ENCODE measurements around the gene PTPRD.

The PTPRD gene

GRCh38 chr9:8850914-8851313, 1761.9 kb downstream of the PTPRD start:
- DNase-seq = no peak

- DNase-seq = no peak
Measured at GRCh38 chr9:8845808-8846207, 1767.0 kb downstream of the PTPRD start.

GRCh38 chr9:8845376-8845775, 1767.4 kb downstream of the PTPRD start:
- DNase-seq = no peak

- no peak for DNase-seq
Measured at GRCh38 chr9:8844549-8844948, 1768.3 kb downstream of the PTPRD start.

- no peak for DNase-seq
Measured at GRCh38 chr9:8842402-8843193, 1770.2 kb downstream of the PTPRD start.

- no peak for DNase-seq
Measured at GRCh38 chr9:8838136-8838535, 1774.7 kb downstream of the PTPRD start.

GRCh38 chr9:8835291-8835690, 1777.5 kb downstream of the PTPRD start:
- DNase-seq = no peak

- DNase-seq = no peak
Measured at GRCh38 chr9:8832955-8833354, 1779.8 kb downstream of the PTPRD start.

- DNase-seq = no peak
Measured at GRCh38 chr9:8832386-8832785, 1780.4 kb downstream of the PTPRD start.

- no peak for DNase-seq
Measured at GRCh38 chr9:8831568-8831967, 1781.2 kb downstream of the PTPRD start.

- no peak for DNase-seq
Measured at GRCh38 chr9:8826281-8826680, 1786.5 kb downstream of the PTPRD start.

GRCh38 chr9:8825585-8826147, 1787.1 kb downstream of the PTPRD start:
- DNase-seq = no peak

GRCh38 chr9:8823131-8823895, 1789.5 kb downstream of the PTPRD start:
- no peak for DNase-seq

- DNase-seq = no peak
Measured at GRCh38 chr9:8822667-8823025, 1790.2 kb downstream of the PTPRD start.

- no peak for DNase-seq
Measured at GRCh38 chr9:8821910-8822666, 1790.7 kb downstream of the PTPRD start.

- DNase-seq = no peak
Measured at GRCh38 chr9:8817335-8817734, 1795.5 kb downstream of the PTPRD start.

- no peak for DNase-seq
Measured at GRCh38 chr9:8816361-8816760, 1796.4 kb downstream of the PTPRD start.

GRCh38 chr9:8815931-8816330, 1796.9 kb downstream of the PTPRD start:
- no peak for DNase-seq

GRCh38 chr9:8815219-8815618, 1797.6 kb downstream of the PTPRD start:
- DNase-seq = no peak

GRCh38 chr9:8812888-8813287, 1799.9 kb downstream of the PTPRD start:
- no peak for DNase-seq

- DNase-seq = no peak
Measured at GRCh38 chr9:8809741-8810140, 1803.1 kb downstream of the PTPRD start.

- DNase-seq = no peak
Measured at GRCh38 chr9:8806150-8806549, 1806.7 kb downstream of the PTPRD start.

GRCh38 chr9:8804613-8805012, 1808.2 kb downstream of the PTPRD start:
- no peak for DNase-seq
